ENCODE measurements around the gene KCNMA1.

GRCh38 chr10:77359950-77360520 lies 277.6 kb downstream of the KCNMA1 start:
- TF ChIP-seq CTCF (IDR thresholded peaks at IDR 0.05 in 2 of 3, conservative IDR thresholded peaks at IDR 0.05 in 1 of 3; ENCODE audit: control insufficient read depth in 2 of 3, extremely low read depth in 1 of 3, insufficient read depth in 1 of 3, low read depth in 3 of 3, low read length in 3 of 3) (no peak), POLR2A (IDR thresholded peaks at IDR 0.05; ENCODE audit: low read depth, low read length) (no peak), NFYB (IDR thresholded peaks at IDR 0.05; ENCODE audit: insufficient read depth, low read depth, low read length) (no peak), ZNF274 (IDR thresholded peaks at IDR 0.05; ENCODE audit: insufficient read depth, insufficient read length) (no peak), EZH2 (IDR thresholded peaks at IDR 0.05; ENCODE audit: borderline replicate concordance, control insufficient read depth, low read depth, low read length) (no peak), SMC3 (IDR thresholded peaks at IDR 0.05; ENCODE audit: borderline replicate concordance, low read length) (no peak), CHD1 (IDR thresholded peaks at IDR 0.05; ENCODE audit: low read depth, low read length) (no peak), ATF3 (IDR thresholded peaks at IDR 0.05; ENCODE audit: borderline replicate concordance, extremely low read depth, low read depth, low read length) (no peak), RBBP5 (conservative IDR thresholded peaks at IDR 0.05) (no peak), PBX3 (IDR thresholded peaks at IDR 0.05; ENCODE audit: insufficient replicate concordance, low read depth, low read length) (no peak), POLR2AphosphoS5 (IDR thresholded peaks at IDR 0.05; ENCODE audit: low read length) (no peak), CREB1 (IDR thresholded peaks at IDR 0.05; ENCODE audit: low read depth) (no peak)
